MCF 10A (cell line): Measurements from ENCODE around the gene PAIP2. TPM values are rescaled to one million over a fixed set of nuclear protein-coding genes. Genes with fewer than 3 reads are reported as not detected.
"Not testable (repeated sequence)": the region's sequence is repeated elsewhere in the genome, so short reads cannot be mapped to it uniquely, and the experiment has no call there.

Source experiments
- BruUV-seq: library from RNA; stranded (reverse); fragments of 400-500 nt; replicated peaks from 2 replicates; lab custom pipeline; 2021; lab: Mats Ljungman, UMichigan
- CTCF ChIA-PET: fragments of 300-600 bp; sonication (Branson Sonifier 250); formaldehyde crosslinking; extraction: SDS; loops from one replicate; lab custom pipeline; 2021; ENCODE audit warnings: antibody characterized with exemption, inconsistent platforms; lab: Yijun Ruan, JAX
- POLR2A ChIA-PET: fragments of 300-600, 350-650 bp; sonication (Branson Sonifier 250); formaldehyde crosslinking; extraction: SDS; loops from one replicate; lab custom pipeline; 2020; ENCODE audit warnings: antibody characterized with exemption, inconsistent platforms; lab: Yijun Ruan, JAX
- DNase-seq: peaks from one replicate; pipeline ENCODE4 v3.0.0-alpha.2; 2018; ENCODE audit not compliant: unreplicated experiment
- H3K27ac Mint-ChIP-seq: one replicate; pipeline ENCODE4 v1.8.0; 2022; ENCODE audit warnings: mild to moderate bottlenecking, low read depth, mixed read lengths; ENCODE audit not compliant: unreplicated experiment
- H3K27me3 Mint-ChIP-seq: one replicate; pipeline ENCODE4 v1.8.0; 2022; ENCODE audit warnings: mixed read lengths; ENCODE audit not compliant: insufficient read depth, unreplicated experiment
- H3K36me3 Mint-ChIP-seq: one replicate; pipeline ENCODE4 v1.8.0; 2022; ENCODE audit warnings: mild to moderate bottlenecking, moderate library complexity, mixed read lengths; ENCODE audit not compliant: insufficient read depth, unreplicated experiment
- H3K4me1 Mint-ChIP-seq: one replicate; pipeline ENCODE4 v1.8.0; 2022; ENCODE audit warnings: mixed read lengths; ENCODE audit not compliant: insufficient read depth, unreplicated experiment
- H3K4me3 Mint-ChIP-seq: one replicate; pipeline ENCODE4 v1.8.0; 2022; ENCODE audit warnings: mild to moderate bottlenecking, moderate library complexity, mixed read lengths; ENCODE audit not compliant: unreplicated experiment
- H3K9me3 Mint-ChIP-seq: one replicate; pipeline ENCODE4 v1.8.0; 2022; ENCODE audit warnings: mixed read lengths; ENCODE audit not compliant: unreplicated experiment
- intact Hi-C: fragments of 100-400 bp; cut with micrococcal nuclease; formaldehyde crosslinking; loops from 2 replicates; pipeline ENCODE4 v1.14.1; 2022
- total RNA-seq: library from RNA; stranded (reverse); gene quantifications from 2 replicates; pipeline ENCODE4 v1.2.3, GENCODE V29; 2022
- TF ChIP-seq, protein P1 (sequence below): fragments of 200-600 bp; IDR thresholded peaks from one replicate; pipeline ENCODE4 v1.8.0; 2022; ENCODE audit warnings: antibody characterized with exemption, mild to moderate bottlenecking; ENCODE audit not compliant: unreplicated experiment

Gene PAIP2
- total RNA-seq, 1 experiment from 2014 or later = 108 TPM

DNA sequence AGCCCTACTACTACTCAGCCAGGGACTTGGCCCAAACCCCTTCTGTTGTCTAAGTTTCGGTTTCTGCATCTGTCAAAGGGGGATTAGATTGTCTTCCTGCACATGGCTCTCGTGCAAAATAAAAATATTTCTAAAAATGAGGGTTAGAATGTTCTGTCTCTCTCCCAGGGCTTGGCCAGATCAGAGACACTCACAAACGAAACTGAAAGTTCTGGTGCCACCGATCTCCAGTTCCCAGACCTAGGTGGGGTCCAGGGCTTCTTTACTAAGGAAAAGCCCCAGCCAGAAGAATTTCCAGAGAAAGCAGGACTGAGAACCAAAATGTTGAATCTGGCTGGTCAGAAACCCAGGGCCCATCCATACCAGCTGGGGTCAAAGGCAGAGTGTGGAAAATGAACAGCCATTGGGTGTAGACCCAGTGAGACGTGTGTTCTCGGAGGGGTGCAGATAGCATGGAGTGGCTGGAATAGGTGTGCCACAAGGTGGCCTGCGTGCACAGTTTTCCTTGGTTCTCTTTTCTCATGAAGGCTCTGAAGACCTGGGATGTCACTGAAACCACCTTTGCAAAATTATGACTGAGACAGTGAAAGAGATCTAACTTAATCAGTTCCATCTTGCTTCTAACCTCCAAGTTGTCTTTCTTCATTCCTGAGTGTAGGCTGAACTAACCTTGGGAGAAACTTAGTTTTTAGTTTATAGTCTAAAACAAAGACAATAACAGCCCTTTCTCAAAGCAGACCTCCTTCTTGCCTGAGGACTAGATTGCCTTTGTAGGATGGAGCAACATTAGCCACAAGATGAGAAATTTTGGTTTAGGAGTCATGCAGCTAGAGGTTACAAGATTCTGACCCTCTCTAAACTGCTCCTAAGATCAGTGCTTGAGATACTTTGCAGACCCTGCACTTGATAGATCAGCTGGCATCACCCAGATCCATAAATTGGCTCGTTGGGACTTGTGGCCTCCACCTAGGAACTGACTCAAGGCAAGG, 43.7 kb downstream of the PAIP2 start:
- intact Hi-C loops = no loop called here
- TF ChIP-seq, protein P1, sequence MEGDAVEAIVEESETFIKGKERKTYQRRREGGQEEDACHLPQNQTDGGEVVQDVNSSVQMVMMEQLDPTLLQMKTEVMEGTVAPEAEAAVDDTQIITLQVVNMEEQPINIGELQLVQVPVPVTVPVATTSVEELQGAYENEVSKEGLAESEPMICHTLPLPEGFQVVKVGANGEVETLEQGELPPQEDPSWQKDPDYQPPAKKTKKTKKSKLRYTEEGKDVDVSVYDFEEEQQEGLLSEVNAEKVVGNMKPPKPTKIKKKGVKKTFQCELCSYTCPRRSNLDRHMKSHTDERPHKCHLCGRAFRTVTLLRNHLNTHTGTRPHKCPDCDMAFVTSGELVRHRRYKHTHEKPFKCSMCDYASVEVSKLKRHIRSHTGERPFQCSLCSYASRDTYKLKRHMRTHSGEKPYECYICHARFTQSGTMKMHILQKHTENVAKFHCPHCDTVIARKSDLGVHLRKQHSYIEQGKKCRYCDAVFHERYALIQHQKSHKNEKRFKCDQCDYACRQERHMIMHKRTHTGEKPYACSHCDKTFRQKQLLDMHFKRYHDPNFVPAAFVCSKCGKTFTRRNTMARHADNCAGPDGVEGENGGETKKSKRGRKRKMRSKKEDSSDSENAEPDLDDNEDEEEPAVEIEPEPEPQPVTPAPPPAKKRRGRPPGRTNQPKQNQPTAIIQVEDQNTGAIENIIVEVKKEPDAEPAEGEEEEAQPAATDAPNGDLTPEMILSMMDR = no peak
- BruUV-seq = no TSS peak
- Mint-ChIP-seq H3K27ac (no peak overlapping the region), H3K9me3 (no peaks in the 10 kb centered on the region), H3K27me3 (no peaks in the 10 kb centered on the region), H3K4me3 (no peak overlapping the region), H3K36me3 (no peaks in the 10 kb centered on the region), H3K4me1 (peaks cover 20% of the 10 kb centered on the region)
- POLR2A ChIA-PET = interaction anchor here (0.6 to 2.0 kb wide), 9 partner anchors 11 to 68 kb away, joined by 3 to 9 read pairs (median 6); partner anchors contain the start of genes DNAJC18, PAIP2 and SPATA24
- DNase-seq = no peak
- CTCF ChIA-PET = interaction anchor here (0.6 to 1.3 kb wide), 4 partner anchors 10 to 381 kb away, joined by 3 to 4 read pairs (median 3); no protein-coding TSS in a partner anchor

DNA sequence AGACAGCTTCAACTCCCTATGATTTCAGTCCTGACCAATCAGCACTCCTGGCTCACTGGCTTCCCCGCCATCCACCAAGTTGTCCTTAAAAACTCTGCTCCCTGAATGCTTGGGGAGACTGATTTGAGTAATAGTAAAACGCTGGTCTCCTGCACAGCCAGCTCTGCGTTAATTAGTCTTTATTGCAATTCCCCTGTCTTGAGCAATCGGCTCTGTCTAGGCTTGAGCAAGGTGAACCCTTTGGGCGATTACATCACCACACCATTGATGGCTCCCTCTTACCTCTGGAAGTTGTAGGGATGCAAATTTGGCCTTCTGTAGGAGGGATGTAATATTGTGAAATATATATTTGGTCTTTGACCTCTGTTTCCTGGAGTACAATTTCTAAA, 44.4 kb downstream of the PAIP2 start:
- no TSS peak for BruUV-seq
- H3K27ac Mint-ChIP-seq = no peak overlapping the region
- H3K9me3 Mint-ChIP-seq = no peaks in the 10 kb centered on the region
- no peak overlapping the region for H3K4me3 Mint-ChIP-seq
- CTCF ChIA-PET = interaction anchor here (0.6 to 1.3 kb wide), 3 partner anchors 44 to 1001 kb away, joined by 3 read pairs; no protein-coding TSS in a partner anchor
- H3K36me3 Mint-ChIP-seq = peaks cover 5% of the 10 kb centered on the region
- H3K4me1 Mint-ChIP-seq = peaks cover 25% of the 10 kb centered on the region
- DNase-seq = peak; percentile 97
- H3K27me3 Mint-ChIP-seq = no peaks in the 10 kb centered on the region
- intact Hi-C loops = no loop called here
- POLR2A ChIA-PET = interaction anchor here (0.6 to 2.0 kb wide), 7 partner anchors 11 to 69 kb away, joined by 3 to 9 read pairs (median 6); partner anchors contain the start of genes DNAJC18, PAIP2 and SPATA24
- TF ChIP-seq, protein P1 = no peak

DNA sequence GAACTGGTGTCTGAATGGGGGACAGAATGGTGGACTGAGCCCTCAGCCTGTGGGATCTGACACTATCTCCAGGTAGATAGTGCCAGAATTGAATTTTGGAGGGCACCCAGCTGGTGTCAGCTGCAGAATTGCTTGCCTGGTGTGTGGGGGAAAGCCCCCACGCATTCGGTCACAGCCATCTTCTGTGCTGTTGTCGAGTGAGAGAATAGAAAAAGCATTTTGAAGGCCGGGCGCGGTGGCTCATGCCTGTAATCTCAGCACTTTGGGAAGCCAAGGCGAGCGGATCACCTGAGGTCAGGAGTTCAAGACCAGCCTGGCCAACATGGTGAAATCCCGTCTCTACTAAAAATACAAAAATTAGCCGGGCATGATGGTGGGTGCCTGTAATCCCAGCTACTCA, 45.3 kb downstream of the PAIP2 start:
- H3K27ac Mint-ChIP-seq, H3K27me3 Mint-ChIP-seq, DNase-seq, intact Hi-C loops, H3K4me3 Mint-ChIP-seq, H3K36me3 Mint-ChIP-seq, H3K9me3 Mint-ChIP-seq, BruUV-seq: not testable (repeated sequence)
- H3K4me1 Mint-ChIP-seq = peaks cover 34% of the 10 kb centered on the region
- ChIA-PET CTCF (interaction anchor here (1.3 kb wide), 1 partner anchor 45 kb away, joined by 3 read pairs; no protein-coding TSS in a partner anchor), POLR2A (interaction anchor here (1.4 to 2.0 kb wide), 5 partner anchors 12 to 52 kb away, joined by 6 to 9 read pairs (median 6); partner anchors contain the start of genes DNAJC18, PAIP2 and SPATA24)

DNA sequence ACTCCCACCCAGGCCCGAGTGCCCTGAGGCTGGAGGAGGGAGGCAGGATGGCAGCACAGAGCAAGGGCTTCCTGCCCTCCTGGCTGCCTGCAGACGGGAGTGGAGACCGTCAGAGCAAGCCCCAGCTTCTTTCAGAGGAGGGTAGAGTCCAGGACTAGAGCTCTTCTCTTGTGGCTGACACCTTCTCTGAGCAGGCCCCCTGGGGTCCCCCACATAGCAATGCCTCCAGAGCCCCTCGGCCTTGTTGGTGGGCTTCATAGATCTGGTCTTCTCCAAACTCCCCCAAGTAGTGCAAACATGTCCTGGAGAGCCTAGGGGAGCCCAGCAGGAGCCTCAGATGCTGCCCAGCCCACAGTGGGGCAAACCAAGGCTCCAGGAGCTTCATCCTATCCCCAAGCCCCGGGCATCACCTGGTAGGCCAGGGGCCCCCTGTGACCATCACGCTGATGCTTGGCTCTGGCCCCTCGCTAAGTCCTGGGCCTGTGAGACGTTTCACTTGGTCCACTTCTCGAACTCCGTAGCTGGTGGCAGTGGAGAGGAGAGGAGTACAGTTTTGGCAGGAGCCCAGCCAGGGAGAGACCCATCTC, 46.0 kb downstream of the PAIP2 start:
- DNase-seq = no peak
- Mint-ChIP-seq H3K36me3 (peaks cover 5% of the 10 kb centered on the region), H3K4me1 (peaks cover 35% of the 10 kb centered on the region), H3K27ac (no peak overlapping the region), H3K4me3 (no peak overlapping the region), H3K27me3 (no peaks in the 10 kb centered on the region), H3K9me3 (no peaks in the 10 kb centered on the region)
- BruUV-seq = no TSS peak
- TF ChIP-seq, protein P1 = no peak
- intact Hi-C loops = no loop called here
- ChIA-PET POLR2A (interaction anchor here (1.0 to 1.2 kb wide), 2 partner anchors 16 to 46 kb away, joined by 3 read pairs; partner anchors contain the start of genes PAIP2 and SPATA24), CTCF (interaction anchor here (1.0 to 1.1 kb wide), 2 partner anchors 11 to 13 kb away, joined by 3 to 4 read pairs; no protein-coding TSS in a partner anchor)
